ENCODE results near the gene CELF1.

GRCh38 chr11:47415949-47416472 is 136.9 kb downstream of the CELF1 start:
- TF ChIP-seq CTCF (IDR thresholded peaks at IDR 0.05; ENCODE audit: low read length) (no peak), EZH2 (optimal IDR thresholded peaks at IDR 0.05; ENCODE audit: low read depth, low read length) (no peak), EZH2phosphoT487 (IDR thresholded peaks at IDR 0.05; ENCODE audit: low read length) (no peak)

Measured in MM.1S (cell line).